Measurements from ENCODE around the gene CWF19L1.

The CWF19L1 gene

GRCh38 chr10:100291356-100291755 lies 23.9 kb upstream of the CWF19L1 start:
- H3K36me3 ChIP-seq (ENCODE audit: insufficient read depth, low read length): no peaks in the 10 kb centered on the region
- no peak overlapping the region for H3K4me3 ChIP-seq (ENCODE audit: low read depth, low read length, poor library complexity, severe bottlenecking)
- H3K27ac ChIP-seq (ENCODE audit: low read depth, low read length, poor library complexity, severe bottlenecking): no peak overlapping the region
- H3K4me2 ChIP-seq (ENCODE audit: low read length): no peak overlapping the region
- no peaks in the 10 kb centered on the region for H3K27me3 ChIP-seq (ENCODE audit: insufficient read depth, low read length)
- H3F3A ChIP-seq (ENCODE audit: insufficient read depth, low read length): no peaks in the 10 kb centered on the region
- H3K79me2 ChIP-seq (ENCODE audit: insufficient read depth, low read length): no peaks in the 10 kb centered on the region
- no peak overlapping the region for H3K9ac ChIP-seq (ENCODE audit: low read length)
- no peaks in the 10 kb centered on the region for H4K20me1 ChIP-seq (ENCODE audit: insufficient read depth, low read length)
- H2AFZ ChIP-seq (ENCODE audit: low read length): no peak overlapping the region
- no peaks in the 10 kb centered on the region for H3K9me2 ChIP-seq (ENCODE audit: low read depth, low read length)
- no peak for TF ChIP-seq CTCF (IDR thresholded peaks at IDR 0.05; ENCODE audit: low read length)
- no peak for TF ChIP-seq EZH2 (IDR thresholded peaks at IDR 0.05; ENCODE audit: borderline replicate concordance, low read length)
- no peaks in the 10 kb centered on the region for H3K9me3 ChIP-seq (ENCODE audit: low read length)
- peaks cover 5% of the 10 kb centered on the region for H3K4me1 ChIP-seq (ENCODE audit: insufficient read depth, low read length, severe bottlenecking)

GRCh38 chr10:100289641-100290040 lies 22.2 kb upstream of the CWF19L1 start:
- Histone ChIP-seq H3F3A (ENCODE audit: insufficient read depth, low read length) (no peaks in the 10 kb centered on the region), H4K20me1 (ENCODE audit: insufficient read depth, low read length) (no peaks in the 10 kb centered on the region), H3K4me2 (ENCODE audit: low read length) (no peak overlapping the region), H3K4me3 (ENCODE audit: low read depth, low read length, poor library complexity, severe bottlenecking) (no peak overlapping the region), H3K36me3 (ENCODE audit: insufficient read depth, low read length) (no peaks in the 10 kb centered on the region), H2AFZ (ENCODE audit: low read length) (no peak overlapping the region), H3K27ac (ENCODE audit: low read depth, low read length, poor library complexity, severe bottlenecking) (no peak overlapping the region), H3K9ac (ENCODE audit: low read length) (no peak overlapping the region), H3K27me3 (ENCODE audit: insufficient read depth, low read length) (no peaks in the 10 kb centered on the region), H3K4me1 (ENCODE audit: insufficient read depth, low read length, severe bottlenecking) (peaks cover 14% of the 10 kb centered on the region), H3K9me3 (ENCODE audit: low read length) (no peaks in the 10 kb centered on the region), H3K79me2 (ENCODE audit: insufficient read depth, low read length) (peaks cover 11% of the 10 kb centered on the region), H3K9me2 (ENCODE audit: low read depth, low read length) (no peaks in the 10 kb centered on the region)
- TF ChIP-seq EZH2 (IDR thresholded peaks at IDR 0.05; ENCODE audit: borderline replicate concordance, low read length): no peak
- TF ChIP-seq CTCF (IDR thresholded peaks at IDR 0.05; ENCODE audit: low read length): no peak

GRCh38 chr10:100288196-100288595 lies 20.8 kb upstream of the CWF19L1 start:
- Histone ChIP-seq H3K4me1 (ENCODE audit: insufficient read depth, low read length, severe bottlenecking) (peaks cover 19% of the 10 kb centered on the region), H2AFZ (ENCODE audit: low read length) (no peak overlapping the region), H3K36me3 (ENCODE audit: insufficient read depth, low read length) (peaks cover 4% of the 10 kb centered on the region; the same call in 1 of the 2 replicates), H4K20me1 (ENCODE audit: insufficient read depth, low read length) (no peaks in the 10 kb centered on the region), H3K79me2 (ENCODE audit: insufficient read depth, low read length) (peaks cover 14% of the 10 kb centered on the region), H3K9me2 (ENCODE audit: low read depth, low read length) (no peaks in the 10 kb centered on the region), H3K4me2 (ENCODE audit: low read length) (no peak overlapping the region), H3K27me3 (ENCODE audit: insufficient read depth, low read length) (no peaks in the 10 kb centered on the region), H3F3A (ENCODE audit: insufficient read depth, low read length) (no peaks in the 10 kb centered on the region), H3K9me3 (ENCODE audit: low read length) (no peaks in the 10 kb centered on the region), H3K9ac (ENCODE audit: low read length) (no peak overlapping the region), H3K27ac (ENCODE audit: low read depth, low read length, poor library complexity, severe bottlenecking) (no peak overlapping the region), H3K4me3 (ENCODE audit: low read depth, low read length, poor library complexity, severe bottlenecking) (no peak overlapping the region)
- TF ChIP-seq EZH2 (IDR thresholded peaks at IDR 0.05; ENCODE audit: borderline replicate concordance, low read length) (no peak), CTCF (IDR thresholded peaks at IDR 0.05; ENCODE audit: low read length) (no peak)
